ENCODE data around the gene HMX2.

The HMX2 gene

DNA sequence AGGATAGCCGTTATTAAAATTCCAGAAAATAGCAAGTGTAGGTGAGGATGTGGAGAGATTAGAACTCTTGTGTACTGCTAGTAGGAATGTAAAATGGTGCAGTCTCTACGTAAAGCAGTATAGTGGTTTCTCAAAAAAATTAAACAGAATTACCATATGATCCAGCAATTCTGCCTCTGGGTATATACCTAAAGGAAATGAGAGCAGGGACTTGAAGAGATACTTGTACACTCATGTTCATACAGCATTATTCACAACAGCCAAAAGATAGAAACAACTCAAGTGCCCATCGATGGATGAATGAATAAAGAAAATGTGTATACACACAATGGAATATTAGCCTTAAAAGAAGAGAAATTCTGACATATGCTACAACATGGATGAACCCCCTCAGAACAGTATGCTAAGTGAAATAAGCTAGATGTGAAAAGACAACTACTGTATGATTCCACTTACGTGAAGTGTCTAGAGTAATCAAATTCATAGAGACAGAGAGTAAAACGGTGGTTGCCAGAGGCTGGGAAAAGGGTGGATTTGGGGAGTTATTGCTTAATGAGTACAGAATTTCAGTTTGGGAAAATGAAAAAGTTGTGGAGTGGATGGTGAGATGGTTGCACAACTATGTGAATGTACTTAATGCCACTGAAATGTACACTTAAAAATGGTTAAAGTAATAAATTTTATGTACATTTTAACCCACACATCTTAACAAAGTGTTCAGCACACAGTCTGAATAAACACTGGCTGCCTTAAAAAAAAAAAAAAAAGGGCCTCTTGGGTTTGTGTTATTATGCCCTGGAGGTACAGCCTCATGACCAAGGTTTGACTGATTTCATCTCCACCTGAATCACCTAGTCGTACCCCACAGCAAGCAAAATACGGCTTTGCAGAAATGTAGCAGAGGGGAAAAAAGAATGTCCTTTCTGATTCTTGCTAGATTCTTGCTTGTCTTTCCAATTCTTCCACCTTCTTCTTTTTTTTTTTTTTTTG is 32.5 kb downstream of the HMX2 start:
- TF ChIP-seq, protein P1, sequence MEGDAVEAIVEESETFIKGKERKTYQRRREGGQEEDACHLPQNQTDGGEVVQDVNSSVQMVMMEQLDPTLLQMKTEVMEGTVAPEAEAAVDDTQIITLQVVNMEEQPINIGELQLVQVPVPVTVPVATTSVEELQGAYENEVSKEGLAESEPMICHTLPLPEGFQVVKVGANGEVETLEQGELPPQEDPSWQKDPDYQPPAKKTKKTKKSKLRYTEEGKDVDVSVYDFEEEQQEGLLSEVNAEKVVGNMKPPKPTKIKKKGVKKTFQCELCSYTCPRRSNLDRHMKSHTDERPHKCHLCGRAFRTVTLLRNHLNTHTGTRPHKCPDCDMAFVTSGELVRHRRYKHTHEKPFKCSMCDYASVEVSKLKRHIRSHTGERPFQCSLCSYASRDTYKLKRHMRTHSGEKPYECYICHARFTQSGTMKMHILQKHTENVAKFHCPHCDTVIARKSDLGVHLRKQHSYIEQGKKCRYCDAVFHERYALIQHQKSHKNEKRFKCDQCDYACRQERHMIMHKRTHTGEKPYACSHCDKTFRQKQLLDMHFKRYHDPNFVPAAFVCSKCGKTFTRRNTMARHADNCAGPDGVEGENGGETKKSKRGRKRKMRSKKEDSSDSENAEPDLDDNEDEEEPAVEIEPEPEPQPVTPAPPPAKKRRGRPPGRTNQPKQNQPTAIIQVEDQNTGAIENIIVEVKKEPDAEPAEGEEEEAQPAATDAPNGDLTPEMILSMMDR (conservative IDR thresholded peaks at IDR 0.05; ENCODE audit: control insufficient read depth, insufficient read depth, low read depth, low read length), result no peak
- no peak for DNase-seq (ENCODE audit: low read depth)
- H3K4me3 ChIP-seq (ENCODE audit: control insufficient read depth, low read depth, low read length), result no peak overlapping the region

DNA sequence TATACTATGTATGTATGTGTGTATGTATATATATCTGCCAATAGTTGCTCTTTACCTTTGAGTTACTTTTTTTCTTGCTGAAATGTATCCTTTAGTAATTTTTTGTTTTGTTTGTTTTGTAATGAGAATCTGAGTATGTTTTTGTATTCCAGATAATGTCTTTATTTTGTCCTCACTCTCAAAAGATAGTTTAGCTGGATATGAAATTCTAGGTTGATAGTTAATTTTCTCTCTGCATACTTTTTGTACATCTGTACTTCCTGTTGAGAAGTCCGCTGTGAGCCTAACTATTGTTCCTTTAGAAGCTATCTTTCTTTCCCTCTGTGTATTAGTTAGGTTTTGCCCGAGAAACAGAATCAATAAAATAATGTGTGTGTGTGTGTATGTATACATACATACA is 35.8 kb downstream of the HMX2 start:
- H3K4me3 ChIP-seq (ENCODE audit: control insufficient read depth, low read depth, low read length), result no peak overlapping the region
- no peak for DNase-seq (ENCODE audit: low read depth)
- TF ChIP-seq, protein P1 (conservative IDR thresholded peaks at IDR 0.05; ENCODE audit: control insufficient read depth, insufficient read depth, low read depth, low read length), result no peak

- TF ChIP-seq, protein P1 (conservative IDR thresholded peaks at IDR 0.05; ENCODE audit: control insufficient read depth, insufficient read depth, low read depth, low read length), result no peak
- DNase-seq (ENCODE audit: low read depth), result no peak
These were observed 39.8 kb downstream of the HMX2 start for GRCh38 chr10:123187781-123188180.

DNA sequence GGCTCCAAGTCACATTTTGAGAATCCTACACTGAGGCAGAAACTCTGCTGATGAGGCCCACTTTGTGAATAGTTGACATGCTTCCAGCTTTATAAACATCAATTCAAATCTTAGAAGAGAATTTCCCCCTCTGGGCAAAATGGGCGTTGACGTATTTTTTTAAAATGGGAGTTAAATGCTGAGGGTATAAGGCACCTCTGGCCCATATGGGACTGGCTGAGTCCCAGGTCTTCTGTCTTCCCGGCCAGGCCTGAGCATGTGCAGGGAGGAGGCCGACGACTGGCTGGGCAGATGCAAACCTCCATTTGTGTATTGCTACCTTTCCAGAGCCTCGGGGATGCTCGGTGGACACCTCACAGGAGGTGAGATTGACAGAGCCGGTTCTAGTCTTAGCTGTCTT is 44.0 kb downstream of the HMX2 start:
- TF ChIP-seq, protein P1 (conservative IDR thresholded peaks at IDR 0.05; ENCODE audit: control insufficient read depth, insufficient read depth, low read depth, low read length), result no peak
- no peak overlapping the region for H3K4me3 ChIP-seq (ENCODE audit: control insufficient read depth, low read depth, low read length)
- DNase-seq (ENCODE audit: low read depth), result no peak

More at GRCh38 chr10:123187781-123188180, 39.8 kb downstream of the HMX2 start:
- H3K4me3 ChIP-seq (ENCODE audit: control insufficient read depth, low read depth, low read length), result no peak overlapping the region

DNA sequence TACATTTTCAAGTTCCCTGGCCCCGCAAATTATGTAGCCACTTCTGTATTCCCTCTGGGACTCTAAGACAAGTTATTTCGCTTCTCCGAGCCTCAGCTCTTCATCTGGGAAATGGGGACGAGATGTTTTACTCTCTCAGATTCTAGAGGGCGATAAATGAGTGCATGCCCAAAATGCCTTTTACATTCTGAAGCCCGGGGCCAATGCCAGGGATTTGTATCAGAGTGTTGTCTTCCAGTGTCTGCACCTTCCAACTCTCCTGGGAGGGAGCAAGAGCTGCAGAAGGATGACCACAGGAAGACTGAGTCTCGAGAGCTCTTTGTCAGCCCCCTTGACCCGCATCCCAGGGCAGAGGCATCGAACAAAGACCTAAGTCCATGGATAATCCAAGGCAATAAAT is 46.1 kb downstream of the HMX2 start:
- TF ChIP-seq, protein P1 (conservative IDR thresholded peaks at IDR 0.05; ENCODE audit: control insufficient read depth, insufficient read depth, low read depth, low read length), result no peak
- H3K4me3 ChIP-seq (ENCODE audit: control insufficient read depth, low read depth, low read length), result no peak overlapping the region
- no peak for DNase-seq (ENCODE audit: low read depth)
